Skin epidermis (tissue), 12 donors: ENCODE measurements around the gene UBE3B.

Experiments
- H3K27ac ChIP-seq, 21 experiments: fragments of 200-600 bp; sonication (generic) in 11 of 21; one replicate each; pipeline ENCODE4 v1.5.0; 2020; ENCODE audit warnings: mild to moderate bottlenecking in 3 of 21, inconsistent platforms in 2 of 21, moderate library complexity in 2 of 21
- H3K4me3 ChIP-seq, 7 experiments: fragments of 200-600 bp; sonication (generic) in 2 of 7; one replicate each; pipeline ENCODE4 v1.5.0; 2020; ENCODE audit warnings: inconsistent platforms in 2 of 7, mild to moderate bottlenecking in 2 of 7, moderate library complexity in 1 of 7

Gene UBE3B

DNA sequence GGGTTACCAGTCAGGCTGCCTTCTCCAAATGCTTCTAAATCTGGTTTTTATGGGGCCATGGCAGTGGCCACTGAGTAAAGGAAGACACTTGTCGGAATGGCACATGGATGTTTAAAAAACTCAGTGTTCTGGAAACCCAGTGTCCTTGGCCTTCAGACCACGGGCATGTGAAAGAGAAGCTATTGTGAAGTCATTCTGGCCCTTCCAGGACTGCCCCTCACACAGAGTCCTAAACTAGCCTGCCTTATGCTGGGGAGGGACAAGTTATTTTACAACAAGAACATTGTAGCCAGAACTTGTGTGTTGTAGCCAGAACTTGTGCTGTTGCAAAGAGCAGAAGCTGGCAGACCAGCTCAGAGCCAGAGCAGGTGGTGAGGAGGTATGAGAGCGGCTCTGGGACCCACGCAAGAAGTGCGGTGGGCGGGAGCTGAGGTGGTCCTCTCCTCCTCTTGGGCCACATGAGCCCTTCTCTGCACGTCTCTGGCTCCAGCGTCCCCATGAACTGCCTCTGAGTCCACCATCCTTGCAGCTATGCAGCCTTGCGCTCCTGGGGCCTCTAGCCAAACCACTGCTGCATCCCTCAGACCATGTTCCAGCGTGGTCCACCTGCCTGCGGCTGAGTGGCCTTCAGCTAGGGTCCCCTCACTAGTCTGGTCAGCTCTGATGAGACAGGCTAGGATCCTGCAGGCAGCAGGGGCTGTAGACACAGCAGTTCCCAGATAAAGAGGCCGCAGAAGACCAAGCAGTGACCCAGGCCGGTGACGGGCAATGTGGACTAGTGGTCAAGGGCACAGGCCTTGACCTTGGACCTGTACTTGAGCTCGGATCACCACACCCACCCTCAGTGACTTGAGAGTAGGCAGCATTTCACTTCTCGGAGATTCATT lies 63.3 kb downstream of the UBE3B start:
- Histone ChIP-seq H3K4me3 (no peak overlapping the region), H3K27ac (no peak overlapping the region)

DNA sequence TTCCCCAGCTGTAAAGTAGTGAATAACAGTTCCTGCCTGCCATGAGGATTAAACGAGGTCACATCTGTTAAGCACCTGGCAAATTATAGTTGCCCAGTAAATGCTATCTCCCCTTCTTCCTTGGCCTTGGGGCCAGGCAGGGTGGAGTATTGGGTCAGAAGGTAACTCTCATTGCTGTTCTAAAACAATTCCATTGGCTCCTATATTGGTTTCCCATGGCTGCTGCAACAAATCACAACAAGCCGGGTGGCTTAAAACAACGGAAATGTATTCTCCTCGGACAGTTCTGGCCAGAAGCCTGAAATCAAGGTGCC lies 63.9 kb downstream of the UBE3B start:
- no peak overlapping the region for H3K4me3 ChIP-seq
- no peak overlapping the region for H3K27ac ChIP-seq

DNA sequence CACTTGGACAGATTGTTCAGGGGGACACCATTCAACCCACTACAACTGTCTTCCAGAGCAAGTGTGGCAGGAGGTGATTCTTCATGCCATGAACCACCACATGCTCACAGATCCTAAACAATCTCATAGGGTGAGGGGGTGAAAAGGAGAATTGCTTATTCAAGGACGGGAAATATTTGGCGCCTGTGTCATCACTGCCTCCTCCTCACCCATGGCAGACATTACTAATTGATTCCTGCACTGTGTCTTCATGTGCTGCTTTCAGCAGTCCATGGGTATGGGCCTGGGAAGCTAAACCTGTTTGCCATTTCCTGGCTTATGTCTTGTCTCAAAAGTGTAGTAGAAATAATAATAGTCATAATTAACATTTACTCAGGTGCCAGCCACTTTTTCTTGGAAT lies 64.6 kb downstream of the UBE3B start:
- Histone ChIP-seq H3K27ac (no peak overlapping the region), H3K4me3 (no peak overlapping the region)

DNA sequence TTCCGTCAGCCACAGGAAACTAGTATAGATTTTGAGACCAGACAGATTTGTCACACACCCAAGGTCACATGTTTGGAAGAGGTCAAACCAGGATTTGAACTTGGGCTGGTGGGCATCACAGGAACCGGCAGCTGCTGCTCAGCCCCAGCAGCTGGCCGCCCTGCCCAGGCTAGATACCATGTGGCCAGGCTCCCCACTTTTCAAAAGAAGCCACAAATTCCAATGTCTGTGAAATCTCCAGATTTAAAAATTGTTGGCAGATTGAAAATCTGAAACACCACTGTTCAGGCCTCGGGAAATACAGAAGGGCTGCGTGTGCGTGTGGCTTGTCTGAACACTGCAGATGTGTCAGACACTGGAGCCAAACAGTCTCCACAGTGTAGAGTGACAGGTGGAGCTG lies 65.4 kb downstream of the UBE3B start:
- no peak overlapping the region for H3K4me3 ChIP-seq
- no peak overlapping the region for H3K27ac ChIP-seq

DNA sequence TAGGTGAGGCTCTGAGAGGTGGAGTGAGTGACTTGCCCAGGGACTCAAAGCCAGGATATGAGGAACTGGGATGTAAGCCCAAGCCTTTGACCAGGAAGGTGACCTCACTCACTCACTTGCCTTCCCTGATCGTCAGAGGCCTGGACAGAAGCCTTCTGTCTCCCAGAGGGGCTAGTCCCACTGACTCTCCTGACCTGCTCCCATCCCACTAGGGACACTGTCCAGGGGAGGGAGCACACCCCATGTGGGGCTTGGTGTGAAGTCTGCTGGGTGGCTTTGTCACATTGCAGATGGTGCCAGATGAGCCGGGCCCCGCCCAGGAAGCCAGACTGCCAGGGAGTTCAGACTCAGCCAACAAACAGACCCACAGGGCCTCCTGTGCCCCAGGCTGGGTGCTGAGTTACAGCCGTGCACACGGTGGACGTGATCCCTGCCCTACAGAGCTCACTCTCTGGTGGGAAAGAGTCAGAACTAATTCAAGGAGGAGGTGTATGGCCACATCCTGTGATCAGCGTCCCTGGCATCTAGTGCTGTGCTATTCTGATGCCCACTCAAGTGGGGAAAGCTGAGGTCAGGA lies 67.6 kb downstream of the UBE3B start:
- H3K4me3 ChIP-seq, result no peak overlapping the region
- H3K27ac ChIP-seq, result no peak overlapping the region

DNA sequence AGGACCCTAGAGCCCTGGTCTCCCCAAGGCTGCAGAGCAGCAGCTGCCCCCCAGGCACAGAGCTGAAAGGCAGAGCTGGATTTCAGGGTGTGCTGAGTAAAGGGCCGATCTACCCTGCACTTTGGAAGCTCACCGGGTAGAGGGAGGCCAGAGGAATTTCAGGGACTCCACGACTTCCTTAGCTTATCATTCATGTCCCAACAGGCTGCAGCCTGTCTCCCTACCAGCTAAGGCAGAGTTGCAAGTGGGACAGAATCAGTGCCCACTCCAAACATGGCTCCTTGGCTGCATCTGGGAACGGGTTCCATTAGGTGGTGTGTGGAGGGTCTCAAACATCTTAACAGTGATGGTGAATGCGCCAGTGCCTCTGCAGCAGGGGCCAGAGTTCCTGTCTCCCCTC lies 68.4 kb downstream of the UBE3B start:
- Histone ChIP-seq H3K4me3 (no peak overlapping the region), H3K27ac (no peak overlapping the region)

DNA sequence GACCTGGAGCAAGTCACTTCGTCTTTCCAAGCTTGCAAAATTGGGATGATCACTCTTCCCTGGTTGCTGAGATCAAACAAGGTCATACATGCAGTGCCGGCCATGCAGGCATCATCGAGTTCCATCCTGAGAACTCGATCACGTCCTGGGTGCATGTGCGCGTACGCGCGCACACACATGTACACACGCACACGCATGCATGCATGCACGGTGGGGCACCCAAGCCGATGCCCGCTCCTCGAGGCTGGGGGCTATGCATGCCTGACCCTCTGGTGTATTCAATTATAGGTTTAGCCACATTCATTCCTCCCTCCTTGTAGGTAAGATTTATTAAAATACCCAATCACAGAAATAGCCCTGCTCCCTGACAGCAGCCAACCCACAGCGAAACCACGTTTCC lies 69.9 kb downstream of the UBE3B start:
- H3K4me3 ChIP-seq, result no peak overlapping the region
- H3K27ac ChIP-seq, result no peak overlapping the region

DNA sequence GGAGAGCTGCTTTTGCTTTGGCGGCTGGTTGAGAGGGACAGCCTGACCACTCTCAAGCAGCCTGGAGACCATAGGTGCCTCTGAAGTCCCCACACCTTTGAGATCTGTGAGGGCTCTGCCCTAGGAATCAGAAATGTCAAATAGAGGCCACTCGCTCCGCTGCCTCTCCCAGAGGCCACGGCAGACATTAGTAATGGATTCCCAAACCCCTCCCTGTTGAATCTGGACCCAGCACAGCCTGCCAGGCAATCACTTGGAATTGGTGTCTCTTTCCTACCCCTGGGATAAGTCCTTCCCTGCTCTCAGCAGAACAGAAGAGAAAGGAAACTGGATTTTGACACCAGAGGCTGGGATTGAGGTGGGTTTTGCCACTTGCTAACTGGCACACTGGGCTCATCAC lies 70.8 kb downstream of the UBE3B start:
- Histone ChIP-seq H3K4me3 (no peak overlapping the region), H3K27ac (no peak overlapping the region)

GRCh38 chr12:109549613-109550270 lies 72.3 kb downstream of the UBE3B start:
- no peak overlapping the region for H3K27ac ChIP-seq
- no peak overlapping the region for H3K4me3 ChIP-seq

DNA sequence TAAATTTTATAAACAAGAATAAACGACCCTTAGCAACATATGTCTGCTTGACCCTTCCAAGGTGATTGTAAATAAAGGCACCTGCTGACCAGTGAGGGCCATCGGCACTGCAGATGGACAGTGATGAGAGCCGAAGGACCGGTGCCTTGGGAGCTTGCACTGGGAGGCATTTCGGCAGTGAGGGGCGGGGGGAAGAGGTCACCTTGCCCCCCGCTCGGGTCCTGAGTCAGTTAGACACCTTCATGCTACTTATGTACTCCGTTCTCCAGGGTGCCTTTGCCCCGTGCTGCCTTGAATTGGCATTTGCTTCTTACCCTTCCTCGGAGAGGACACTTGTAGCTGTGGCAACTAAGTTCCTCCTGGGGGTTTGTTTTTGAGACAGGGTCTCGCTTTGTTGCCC lies 72.8 kb downstream of the UBE3B start:
- no peak overlapping the region for H3K4me3 ChIP-seq
- H3K27ac ChIP-seq, result no peak overlapping the region

- no peak overlapping the region for H3K4me3 ChIP-seq
Measured at GRCh38 chr12:109551108-109551507, 73.7 kb downstream of the UBE3B start.

DNA sequence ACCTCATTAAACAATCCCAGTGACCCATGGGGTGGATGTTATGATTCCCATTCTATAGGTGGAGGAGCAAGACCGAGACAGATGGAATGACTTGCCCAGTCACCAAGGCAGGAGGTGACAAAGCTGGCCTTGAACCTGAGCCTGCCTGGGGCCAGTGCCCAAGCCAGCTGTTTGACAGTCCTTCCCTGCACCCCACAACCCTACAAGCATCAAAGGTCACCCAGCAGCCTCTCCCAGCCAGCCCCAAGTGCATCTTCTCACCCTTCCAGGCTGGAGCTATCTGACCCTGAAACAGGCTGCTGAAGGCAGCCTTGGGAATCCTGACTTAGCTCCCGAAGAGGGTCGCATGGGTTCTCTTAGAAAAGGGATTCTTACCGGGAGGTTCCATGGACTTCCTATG lies 75.5 kb downstream of the UBE3B start:
- no peak overlapping the region for H3K27ac ChIP-seq
- H3K4me3 ChIP-seq, result no peak overlapping the region

More at GRCh38 chr12:109551108-109551507, 73.7 kb downstream of the UBE3B start:
- no peak overlapping the region for H3K27ac ChIP-seq

- Histone ChIP-seq H3K27ac (no peak overlapping the region), H3K4me3 (no peak overlapping the region)
Measured at GRCh38 chr12:109553483-109553882, 76.0 kb downstream of the UBE3B start.

- Histone ChIP-seq H3K27ac (no peak overlapping the region), H3K4me3 (no peak overlapping the region)
Measured at GRCh38 chr12:109553906-109554500, 76.6 kb downstream of the UBE3B start.

- no peak overlapping the region for H3K27ac ChIP-seq
- no peak overlapping the region for H3K4me3 ChIP-seq
Measured at GRCh38 chr12:109554761-109555160, 77.3 kb downstream of the UBE3B start.

- no peak overlapping the region for H3K4me3 ChIP-seq
- H3K27ac ChIP-seq, result no peak overlapping the region
Measured at GRCh38 chr12:109555431-109556315, 78.2 kb downstream of the UBE3B start.

DNA sequence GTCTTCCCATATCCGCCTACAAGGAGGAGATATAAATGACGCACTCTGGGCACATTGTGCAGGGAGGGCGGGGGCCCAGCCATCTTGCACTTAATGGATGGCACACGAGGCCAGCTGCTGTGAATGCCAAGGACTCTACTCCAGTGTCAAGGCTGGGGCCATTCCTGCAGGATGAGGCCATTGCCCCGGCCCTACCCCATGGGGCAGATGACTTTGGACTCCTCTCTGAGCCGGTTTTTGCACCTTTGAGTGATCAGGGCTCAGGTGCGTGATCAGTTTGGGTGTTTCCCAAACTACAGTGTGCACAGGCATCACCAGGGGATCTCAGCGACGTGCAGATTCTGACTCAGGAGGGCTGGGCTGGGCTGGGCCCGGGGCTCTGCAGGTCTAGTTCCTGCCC lies 79.8 kb downstream of the UBE3B start:
- H3K27ac ChIP-seq, result no peak overlapping the region
- no peak overlapping the region for H3K4me3 ChIP-seq

- no peak overlapping the region for H3K4me3 ChIP-seq
- no peak overlapping the region for H3K27ac ChIP-seq
Measured at GRCh38 chr12:109557805-109558204, 80.4 kb downstream of the UBE3B start.

DNA sequence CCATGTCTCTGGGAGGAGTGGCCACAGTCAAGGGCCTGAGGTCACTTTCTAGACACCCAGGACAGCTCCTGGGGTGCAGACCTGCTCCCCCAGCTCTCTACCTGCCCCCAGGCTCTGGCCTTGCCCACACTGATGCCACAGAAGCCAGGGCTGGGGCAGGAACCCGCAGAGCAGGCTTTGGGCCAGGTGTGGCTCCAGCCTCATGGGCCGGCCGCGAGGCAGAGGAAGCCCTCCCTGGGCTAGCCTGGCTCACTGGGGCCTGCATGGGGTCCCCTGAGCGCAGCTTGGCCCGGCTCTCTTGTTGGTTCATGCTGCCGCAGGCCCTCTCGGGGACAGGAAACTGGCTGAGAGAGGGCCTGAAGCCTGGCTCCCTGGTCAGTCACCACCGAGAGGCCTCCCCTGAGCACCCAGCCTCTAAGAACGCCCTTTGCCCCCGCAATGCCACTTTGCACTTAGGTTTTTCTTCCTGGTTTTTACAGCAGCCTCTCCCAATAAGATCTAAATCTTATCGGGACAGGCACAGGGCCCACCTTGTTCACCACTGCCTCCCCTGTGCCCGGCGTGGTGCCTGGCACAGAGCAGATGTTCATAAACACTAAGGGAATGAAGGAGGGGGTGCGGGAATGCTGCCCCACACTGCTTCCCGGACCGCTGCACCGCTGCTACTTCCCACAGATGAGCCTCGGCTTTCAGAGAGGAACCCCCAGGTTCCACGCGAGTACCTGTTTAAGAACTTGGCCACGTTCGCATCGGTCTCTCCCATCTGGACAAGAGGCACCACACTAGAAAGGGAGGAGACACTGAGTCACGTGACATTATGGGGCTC lies 81.2 kb downstream of the UBE3B start:
- Histone ChIP-seq H3K27ac (no peak overlapping the region), H3K4me3 (no peak overlapping the region)
